Caki2 (cell line): ENCODE data around the gene KCNE2. TPM values are rescaled to one million over a fixed set of nuclear protein-coding genes. Genes with fewer than 3 reads are reported as not detected.
A peak's percentile ranks its signal among the peaks of the same experiment; 100 is the strongest.
"Not testable (repeated sequence)": the region's sequence is repeated elsewhere in the genome, so short reads cannot be mapped to it uniquely, and the experiment has no call there.

Experiments used
- DNase-seq: peaks from one replicate; pipeline ENCODE4 v3.0.0-alpha.2; 2015; ENCODE audit warnings: low read depth
- in situ Hi-C: cut with HindIII; loops from 2 replicates; pipeline ENCODE4 v1.10.0; 2016; ENCODE audit warnings: low sequenced_read_pairs, low pct_unique_long_range_greater_than_20kb, mixed read lengths
- total RNA-seq: library from RNA; depleted of rRNA; stranded (reverse); fragments of >200 nt; shearing (Covaris generic); gene quantifications from 2 replicates; pipeline ENCODE4 v1.2.3, GENCODE V29; 2014; ENCODE audit warnings: low replicate concordance

Gene KCNE2
- total RNA-seq, 1 experiment from 2014 or later, result not detected

GRCh38 chr21:34348890-34349519, 14.8 kb upstream of the KCNE2 start:
- DNase-seq, result no peak
- in situ Hi-C loops, result no loop called here

- in situ Hi-C loops, result no loop called here
- DNase-seq, result peak; percentile 35
Observed at GRCh38 chr21:34351786-34352241, 12.0 kb upstream of the KCNE2 start.

GRCh38 chr21:34352556-34352955, 11.2 kb upstream of the KCNE2 start:
- in situ Hi-C loops, result no loop called here
- no peak for DNase-seq

GRCh38 chr21:34353182-34353581, 10.6 kb upstream of the KCNE2 start:
- no peak for DNase-seq
- in situ Hi-C loops, result no loop called here

- no peak for DNase-seq
- in situ Hi-C loops, result no loop called here
Observed at GRCh38 chr21:34354836-34355235, 9.0 kb upstream of the KCNE2 start.

GRCh38 chr21:34355570-34355969, 8.2 kb upstream of the KCNE2 start:
- in situ Hi-C loops, result no loop called here
- DNase-seq, result no peak

GRCh38 chr21:34357889-34358288, 5.9 kb upstream of the KCNE2 start:
- in situ Hi-C loops, result no loop called here
- DNase-seq, result no peak

- DNase-seq, result no peak
- in situ Hi-C loops, result no loop called here
Observed at GRCh38 chr21:34358866-34359265, 4.9 kb upstream of the KCNE2 start.

GRCh38 chr21:34360488-34361241, 3.1 kb upstream of the KCNE2 start:
- in situ Hi-C loops, result no loop called here
- no peak for DNase-seq

GRCh38 chr21:34362136-34362444, 1.7 kb upstream of the KCNE2 start:
- no peak for DNase-seq
- in situ Hi-C loops, result no loop called here

GRCh38 chr21:34362670-34363069, 1.1 kb upstream of the KCNE2 start:
- in situ Hi-C loops, result no loop called here
- no peak for DNase-seq

- no peak for DNase-seq
- in situ Hi-C loops, result no loop called here
Observed at GRCh38 chr21:34364921-34365320, 1.1 kb downstream of the KCNE2 start.

- DNase-seq, result no peak
- in situ Hi-C loops, result no loop called here
Observed at GRCh38 chr21:34365809-34366208, 2.0 kb downstream of the KCNE2 start.

- in situ Hi-C loops, result no loop called here
- peak; percentile 53 for DNase-seq
Observed at GRCh38 chr21:34367320-34367935, 3.6 kb downstream of the KCNE2 start.

GRCh38 chr21:34369741-34370140, 5.9 kb downstream of the KCNE2 start:
- in situ Hi-C loops, result no loop called here
- no peak for DNase-seq

GRCh38 chr21:34372321-34372720, 8.5 kb downstream of the KCNE2 start:
- no peak for DNase-seq
- in situ Hi-C loops, result no loop called here

- DNase-seq, in situ Hi-C loops: not testable (repeated sequence)
Observed at GRCh38 chr21:34374462-34374861, 10.7 kb downstream of the KCNE2 start.

GRCh38 chr21:34374940-34375618, 11.3 kb downstream of the KCNE2 start, which contains the start of gene SMIM11:
TSS of gene SMIM11 (plus strand) at chr21:34375507. CDS start at chr21:34379505, 3,998 bp downstream.
- in situ Hi-C loops, DNase-seq: not testable (repeated sequence)

- in situ Hi-C loops, DNase-seq: not testable (repeated sequence)
Observed at GRCh38 chr21:34375619-34375972, 11.8 kb downstream of the KCNE2 start.
